Skin of body (tissue), 3 donors: ENCODE results near the gene LGSN. TPM values are rescaled to one million over a fixed set of nuclear protein-coding genes. Genes with fewer than 3 reads are reported as not detected.
"Not testable (repeated sequence)": the region's sequence is repeated elsewhere in the genome, so short reads cannot be mapped to it uniquely, and the experiment has no call there.

ENCODE experiments used
- DNase-seq: peaks from one replicate; lab custom pipeline; 2025; lab: John Stamatoyannopoulos, UW
- small RNA-seq: library from RNA; depleted of rRNA; stranded (forward); fragments of <200 nt; gene quantifications from one replicate; pipeline ENCODE3, GENCODE V24; 2014; ENCODE audit warnings: low replicate concordance
- total RNA-seq: library from RNA; depleted of rRNA; stranded (reverse); fragments of >200 nt; gene quantifications from one replicate; pipeline ENCODE4 v1.2.3, GENCODE V29; 2014

Gene LGSN
- total RNA-seq, 1 donor from 2014 or later, result not detected

DNA sequence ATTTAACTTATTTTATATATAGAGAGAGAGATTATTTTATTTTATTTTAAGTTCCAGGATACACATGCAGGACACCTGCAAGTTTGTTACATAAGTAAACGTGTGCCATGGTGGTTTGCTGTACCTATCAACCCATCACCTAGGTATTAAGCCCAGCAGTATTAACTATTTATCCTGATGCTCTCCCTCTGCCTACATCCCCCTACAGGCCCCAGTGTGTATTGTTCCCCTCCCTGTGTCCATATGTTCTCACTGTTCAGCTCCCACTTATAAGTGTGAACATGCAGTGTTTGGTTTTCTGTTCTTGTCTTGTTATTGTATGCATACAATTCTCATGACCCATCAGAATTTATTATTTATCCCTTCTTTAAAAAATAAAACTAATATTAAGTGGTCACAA lies 73.9 kb downstream of the LGSN start:
- DNase-seq, result no peak

DNA sequence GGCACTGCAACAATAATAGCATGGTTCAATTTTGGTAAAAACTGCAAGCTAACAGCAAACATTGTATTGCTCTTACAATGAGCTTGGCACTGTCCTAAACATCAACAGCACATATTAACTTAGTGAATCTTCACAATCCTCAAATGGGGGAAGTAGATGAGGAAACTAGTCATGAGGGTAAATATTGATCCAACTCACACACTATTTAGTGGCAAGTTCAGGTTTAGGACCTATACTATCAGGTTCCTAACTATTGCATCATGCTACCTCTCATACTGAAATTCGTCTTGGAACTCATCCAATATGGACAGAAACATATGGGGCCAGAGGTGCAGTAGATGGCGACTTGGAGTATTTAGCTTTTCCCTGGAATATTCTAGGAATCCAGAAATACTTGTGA lies 74.4 kb downstream of the LGSN start:
- no peak for DNase-seq

DNA sequence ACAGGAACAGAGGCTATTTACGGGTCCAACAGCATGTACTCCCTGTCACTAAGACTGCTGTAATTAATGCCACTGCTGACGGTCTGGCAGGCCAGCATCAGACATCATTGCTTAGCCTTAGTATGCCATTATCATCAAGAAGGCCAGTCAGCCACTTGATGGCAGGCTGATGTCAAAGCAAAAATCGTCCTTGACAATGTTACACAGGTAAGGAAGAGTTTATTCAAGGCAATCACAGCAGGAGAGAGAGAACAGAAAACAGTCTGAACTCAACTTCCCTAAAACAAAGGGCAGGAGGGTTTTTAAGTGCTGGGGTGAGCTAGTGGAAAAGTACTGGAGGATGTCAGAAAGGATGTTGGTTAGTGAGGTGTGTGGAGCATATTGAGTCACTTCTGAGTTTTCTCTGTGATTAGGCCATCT lies 83.4 kb downstream of the LGSN start:
- no peak for DNase-seq

DNA sequence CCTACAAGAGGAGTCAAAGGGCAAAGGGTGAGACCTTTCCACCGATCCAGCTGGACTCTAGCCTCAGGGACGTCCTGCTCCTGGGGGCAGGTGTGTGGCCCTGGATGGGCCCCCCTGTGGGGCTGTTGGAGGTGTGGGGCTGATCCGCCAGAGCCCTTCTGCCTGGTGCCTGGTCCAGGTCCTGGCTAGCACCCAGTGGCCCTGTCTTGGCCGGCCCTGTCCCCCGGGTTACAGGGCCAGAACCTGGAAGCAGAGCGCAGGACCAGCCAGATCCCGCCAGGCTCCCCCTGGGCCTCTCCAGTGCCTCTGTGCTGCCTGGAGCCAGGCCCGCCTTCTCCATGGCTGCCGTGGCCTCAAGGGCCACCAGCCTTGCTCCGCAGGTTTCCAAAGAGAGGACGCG lies 89.3 kb downstream of the LGSN start:
- not testable (repeated sequence) for DNase-seq

GRCh38 chr6:63230027-63230426 lies 89.8 kb downstream of the LGSN start:
- DNase-seq, result not testable (repeated sequence)

DNA sequence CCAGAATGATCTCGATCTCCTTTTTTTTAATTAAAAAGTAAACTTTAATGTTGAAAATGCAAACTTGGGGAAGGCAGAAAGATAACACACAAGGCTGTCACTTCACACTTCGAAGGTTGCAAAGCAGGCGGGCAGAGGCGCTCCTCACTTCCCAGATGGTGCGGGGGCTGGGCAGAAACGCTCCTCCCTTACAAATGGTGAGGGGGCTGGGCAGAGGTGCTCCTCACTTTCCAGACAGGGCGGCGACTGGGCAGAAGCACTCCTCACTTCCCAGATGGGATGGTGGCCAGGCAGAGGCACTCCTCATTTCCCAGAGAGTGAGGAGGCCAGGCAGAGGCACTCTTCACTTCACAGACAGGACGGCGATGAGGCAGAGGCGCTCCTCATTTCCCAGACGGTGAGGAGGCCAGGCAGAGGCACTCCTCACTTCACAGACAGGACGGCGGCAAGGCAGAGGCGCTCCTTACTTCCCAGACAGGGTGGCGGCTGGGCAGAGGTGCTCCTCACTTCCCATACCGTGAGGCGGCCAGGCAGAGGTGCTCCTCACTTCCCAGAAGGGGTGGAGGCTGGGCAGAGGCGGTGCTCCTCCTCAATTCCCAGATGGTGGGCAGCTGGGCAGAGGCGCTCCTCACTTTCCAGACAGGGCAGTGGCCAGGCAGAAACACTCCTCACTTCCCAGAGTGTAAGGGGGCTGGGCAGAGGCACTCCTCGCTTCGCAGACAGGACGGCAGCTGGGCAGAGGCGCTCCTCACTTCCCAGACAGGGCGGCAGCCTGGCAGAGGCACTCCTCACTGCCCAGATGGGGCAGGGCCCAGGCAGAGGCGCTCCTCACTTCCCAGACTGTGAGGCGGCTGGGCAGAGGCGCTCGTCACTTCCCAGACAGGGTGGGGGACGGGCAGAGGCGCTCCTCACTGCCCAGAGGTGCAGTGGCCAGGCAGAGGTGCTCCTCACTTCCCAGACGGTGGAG lies 91.6 kb downstream of the LGSN start:
- DNase-seq, result not testable (repeated sequence)

DNA sequence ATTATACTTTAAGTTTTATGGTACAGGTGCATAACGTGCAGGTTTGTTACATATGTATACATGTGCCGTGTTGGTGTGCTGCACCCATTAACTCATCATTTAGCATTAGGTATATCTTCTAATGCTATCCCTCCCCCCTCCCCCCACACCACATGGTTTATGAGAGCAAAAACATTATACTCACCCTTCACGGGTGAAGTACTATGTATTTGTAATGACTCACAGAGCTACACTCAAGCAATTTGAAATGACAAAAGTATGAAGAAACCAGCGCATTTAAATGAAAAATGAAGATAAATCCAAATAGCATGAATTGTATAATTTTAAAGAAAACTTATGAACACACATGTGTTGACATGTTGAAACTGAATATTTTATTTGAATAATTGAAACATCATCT lies 93.8 kb downstream of the LGSN start:
- not testable (repeated sequence) for DNase-seq

Small RNA genes within 50 kb of the gene (small RNA-seq; reads per million reads assigned to genes)
- not detected for gene SPTLC1P3

Other genes starting within 250 kb of the LGSN start
- not detected for gene FKBP1C, start 108.5 kb downstream of the LGSN start, total RNA-seq